CD4-positive, alpha-beta T cell (primary cell): Measurements from ENCODE around the gene ERN2. TPM values are rescaled to one million over a fixed set of nuclear protein-coding genes. Genes with fewer than 3 reads are reported as not detected.

ENCODE experiments used
- ATAC-seq: fragments of 200-7000 bp; cut with Tn5 transposase; one replicate; pipeline ENCODE4 v1.10.0; 2022; ENCODE audit warnings: mild to moderate bottlenecking; ENCODE audit not compliant: poor library complexity
- CTCF ChIA-PET: fragments of 350-600 bp; sonication (Branson Sonifier 250); formaldehyde crosslinking; loops from one replicate; lab custom pipeline; 2021; ENCODE audit warnings: antibody characterized with exemption, inconsistent platforms; lab: Charles Lee
- POLR2A ChIA-PET: fragments of 350-600 bp; sonication (Branson Sonifier 250); formaldehyde crosslinking; loops from one replicate; lab custom pipeline; 2021; ENCODE audit warnings: antibody characterized with exemption, inconsistent platforms; lab: Charles Lee
- DNase-seq, 14 experiments: peaks; one replicate each; pipeline ENCODE4 v3.0.0-alpha.2; 2013 to 2020; ENCODE audit warnings: mixed read lengths in 2 of 14
- H3K27ac ChIP-seq, 2 donors: one replicate each; pipeline versions ENCODE4 v1.5.1 to v1.7.0; 2013; ENCODE audit warnings: low read length in 2 of 2, low read depth in 1 of 2, mild to moderate bottlenecking in 1 of 2
- H3K27me3 ChIP-seq, 2 experiments: 1 replicate in 1 of 2; 2 replicates in 1 of 2; pipeline versions ENCODE4 v1.6.1 to v1.7.0; 2013; ENCODE audit warnings: low read length in 2 of 2, control low read depth in 1 of 2, mild to moderate bottlenecking in 1 of 2, moderate library complexity in 1 of 2; ENCODE audit not compliant: insufficient read depth in 2 of 2, control insufficient read depth in 1 of 2
- H3K36me3 ChIP-seq: one replicate; pipeline ENCODE4 v1.6.1; 2013; ENCODE audit warnings: low read length, control low read depth; ENCODE audit not compliant: insufficient read depth
- H3K4me1 ChIP-seq: one replicate; pipeline ENCODE4 v1.6.1; 2013; ENCODE audit warnings: low read length, control low read depth; ENCODE audit not compliant: insufficient read depth
- H3K4me3 ChIP-seq: one replicate; pipeline ENCODE4 v1.5.1; 2013; ENCODE audit warnings: mild to moderate bottlenecking, low read length, moderate library complexity
- H3K9me3 ChIP-seq, 2 experiments: 1 replicate in 1 of 2; 2 replicates in 1 of 2; pipeline versions ENCODE4 v1.6.1 to v1.7.0; 2013; ENCODE audit warnings: low read length in 2 of 2, mild to moderate bottlenecking in 2 of 2, control low read depth in 1 of 2, moderate library complexity in 1 of 2; ENCODE audit not compliant: control insufficient read depth in 1 of 2, insufficient read depth in 1 of 2
- H3K27ac Mint-ChIP-seq: one replicate; pipeline ENCODE4 v1.8.0; 2020; ENCODE audit warnings: mixed read lengths
- H3K27me3 Mint-ChIP-seq: one replicate; pipeline ENCODE4 v1.8.0; 2021; ENCODE audit warnings: mixed read lengths
- H3K36me3 Mint-ChIP-seq: one replicate; pipeline ENCODE4 v1.8.0; 2021; ENCODE audit warnings: low read depth, mixed read lengths
- H3K4me1 Mint-ChIP-seq: one replicate; pipeline ENCODE4 v1.8.0; 2021; ENCODE audit warnings: low read depth, mixed read lengths
- H3K4me3 Mint-ChIP-seq: one replicate; pipeline ENCODE4 v1.8.0; 2020; ENCODE audit warnings: mild to moderate bottlenecking, mixed read lengths
- H3K9me3 Mint-ChIP-seq: one replicate; pipeline ENCODE4 v1.8.0; 2020; ENCODE audit warnings: mixed read lengths
- CTCF ChIP-seq: fragments of 200-600 bp; IDR thresholded peaks from one replicate; pipeline ENCODE4 v1.8.0; 2022; ENCODE audit warnings: antibody characterized with exemption, mild to moderate bottlenecking
- intact Hi-C, 2 experiments: fragments of 100-400 bp; cut with DNase I in 1 of 2; cut with micrococcal nuclease in 1 of 2; formaldehyde crosslinking; loops; one replicate each; pipeline versions ENCODE4 v1.15.1 to v1.9.0; 2023 to 2025; cut with DNase I, micrococcal nuclease
- total RNA-seq, 174 experiments: library from RNA in 2 of 174; stranded (reverse) in 2 of 174; gene quantifications; one replicate each; pipeline ENCODE4 v1.2.3 and lab custom pipeline; 2021 to 2026

The ERN2 gene
- total RNA-seq, 2 experiments from 2014 or later = not detected

- intact Hi-C loops = no loop called here
- Histone ChIP-seq H3K4me1 (peaks cover 8% of the 10 kb centered on the region), H3K27ac (no peak overlapping the region), H3K4me3 (no peak overlapping the region), H3K27me3 (no peaks in the 10 kb centered on the region), H3K36me3 (peaks cover 38% of the 10 kb centered on the region), H3K9me3 (no peaks in the 10 kb centered on the region)
- Mint-ChIP-seq H3K4me3 (no peak overlapping the region), H3K36me3 (peaks cover 41% of the 10 kb centered on the region), H3K27ac (no peak overlapping the region), H3K4me1 (peaks cover 5% of the 10 kb centered on the region), H3K27me3 (no peaks in the 10 kb centered on the region), H3K9me3 (no peaks in the 10 kb centered on the region)
- ChIA-PET CTCF (no interaction called here), POLR2A (no interaction called here)
- no peak for ATAC-seq
- no peak for DNase-seq
- no peak for TF ChIP-seq CTCF
Observed at GRCh38 chr16:23690771-23691482, 22.1 kb downstream of the ERN2 start.

- ATAC-seq (no peak), DNase-seq (no peak)
- Mint-ChIP-seq H3K4me1 (peaks cover 2% of the 10 kb centered on the region), H3K9me3 (no peaks in the 10 kb centered on the region), H3K4me3 (no peak overlapping the region), H3K27me3 (no peaks in the 10 kb centered on the region), H3K36me3 (peaks cover 45% of the 10 kb centered on the region), H3K27ac (no peak overlapping the region)
- H3K4me3 ChIP-seq = no peak overlapping the region
- H3K9me3 ChIP-seq = no peaks in the 10 kb centered on the region
- H3K27ac ChIP-seq = no peak overlapping the region
- TF ChIP-seq CTCF = no peak
- H3K36me3 ChIP-seq = peaks cover 38% of the 10 kb centered on the region
- peaks cover 3% of the 10 kb centered on the region for H3K4me1 ChIP-seq
- ChIA-PET POLR2A (no interaction called here), CTCF (no interaction called here)
- intact Hi-C loops = no loop called here
- H3K27me3 ChIP-seq = no peaks in the 10 kb centered on the region
Observed at GRCh38 chr16:23689442-23690187, 23.4 kb downstream of the ERN2 start.

GRCh38 chr16:23687034-23687808, 25.8 kb downstream of the ERN2 start:
- no peaks in the 10 kb centered on the region for H3K9me3 ChIP-seq
- H3K36me3 Mint-ChIP-seq = peaks cover 57% of the 10 kb centered on the region
- no peak for DNase-seq
- no peak overlapping the region for H3K27ac ChIP-seq
- H3K27ac Mint-ChIP-seq = peak overlapping the region; percentile 29
- H3K27me3 ChIP-seq = no peaks in the 10 kb centered on the region
- no peak for ATAC-seq
- POLR2A ChIA-PET = no interaction called here
- no peaks in the 10 kb centered on the region for H3K4me1 ChIP-seq
- CTCF ChIA-PET = no interaction called here
- intact Hi-C loops = no loop called here
- no peaks in the 10 kb centered on the region for H3K9me3 Mint-ChIP-seq
- H3K4me3 ChIP-seq = no peak overlapping the region
- TF ChIP-seq CTCF = no peak
- H3K4me3 Mint-ChIP-seq = no peak overlapping the region
- H3K27me3 Mint-ChIP-seq = no peaks in the 10 kb centered on the region
- H3K36me3 ChIP-seq = peaks cover 46% of the 10 kb centered on the region
- H3K4me1 Mint-ChIP-seq = no peaks in the 10 kb centered on the region
